ENCODE data around the gene ALLC.
"Not testable (repeated sequence)": the region's sequence is repeated elsewhere in the genome, so short reads cannot be mapped to it uniquely, and the experiment has no call there.

ALLC gene

DNA sequence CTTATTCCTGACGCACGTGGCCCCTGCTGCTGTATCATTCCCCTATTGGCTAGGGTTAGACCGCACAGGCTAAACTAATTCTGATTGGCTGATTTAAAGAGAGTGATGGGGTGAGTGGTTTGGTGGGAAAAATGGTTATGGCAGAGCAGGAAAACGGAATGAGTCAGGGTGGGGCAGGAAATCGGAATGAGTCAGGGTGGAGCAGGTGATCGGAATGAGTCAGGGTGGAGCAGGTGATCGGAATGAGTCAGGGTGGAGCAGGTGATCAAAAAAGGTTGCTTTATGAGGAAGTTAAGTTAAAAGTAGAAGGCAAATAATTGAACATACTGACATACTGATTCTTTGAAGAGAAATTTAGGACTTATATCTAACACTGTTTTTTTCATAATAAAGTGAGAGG, 2.6 kb downstream of the ALLC start:
- not testable (repeated sequence) for H3K9me3 Mint-ChIP-seq; H3K4me1 Mint-ChIP-seq (ENCODE audit: low read depth in 2 of 2); H3K4me3 Mint-ChIP-seq; DNase-seq; ATAC-seq (replicated peaks); H3K36me3 Mint-ChIP-seq (ENCODE audit: insufficient read depth); H3K27ac Mint-ChIP-seq
- H3K27me3 Mint-ChIP-seq: peaks cover 0 to 12% of the 10 kb centered on the region in 2 donors

DNA sequence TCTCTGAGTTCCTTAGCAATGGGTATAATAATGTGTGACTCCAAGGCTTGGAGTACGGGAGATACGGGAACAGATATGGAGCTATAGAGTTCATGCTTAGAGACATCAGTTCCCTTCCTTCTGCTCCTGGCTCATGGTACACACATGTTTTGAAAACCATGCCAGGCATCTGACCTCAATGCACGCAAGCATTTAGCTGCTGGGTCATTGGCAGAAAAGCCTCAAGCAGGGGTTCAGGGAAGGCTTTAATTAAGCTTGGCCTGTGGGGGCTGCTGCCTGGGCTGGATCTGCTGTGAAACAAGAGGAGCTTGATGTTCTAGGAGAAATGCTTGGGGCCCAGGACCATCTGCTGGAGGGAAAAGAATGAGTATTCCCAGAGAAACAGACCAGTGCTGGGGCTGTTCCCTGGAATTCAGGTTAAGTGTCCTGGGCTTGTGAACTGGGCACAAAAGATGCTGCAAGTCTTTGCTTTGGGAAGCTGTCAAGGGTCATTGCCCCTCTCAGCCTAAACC, 3.2 kb downstream of the ALLC start:
- H3K9me3 Mint-ChIP-seq: no peaks in the 10 kb centered on the region
- H3K27me3 Mint-ChIP-seq: peaks cover 0 to 18% of the 10 kb centered on the region in 2 donors
- no peak overlapping the region for H3K27ac Mint-ChIP-seq
- DNase-seq: no peak
- ATAC-seq (replicated peaks): no peak
- no peaks in the 10 kb centered on the region for H3K36me3 Mint-ChIP-seq (ENCODE audit: insufficient read depth)
- H3K4me1 Mint-ChIP-seq (ENCODE audit: low read depth in 2 of 2): peaks cover 6 to 7% of the 10 kb centered on the region in 2 donors
- H3K4me3 Mint-ChIP-seq: no peak overlapping the region

DNA sequence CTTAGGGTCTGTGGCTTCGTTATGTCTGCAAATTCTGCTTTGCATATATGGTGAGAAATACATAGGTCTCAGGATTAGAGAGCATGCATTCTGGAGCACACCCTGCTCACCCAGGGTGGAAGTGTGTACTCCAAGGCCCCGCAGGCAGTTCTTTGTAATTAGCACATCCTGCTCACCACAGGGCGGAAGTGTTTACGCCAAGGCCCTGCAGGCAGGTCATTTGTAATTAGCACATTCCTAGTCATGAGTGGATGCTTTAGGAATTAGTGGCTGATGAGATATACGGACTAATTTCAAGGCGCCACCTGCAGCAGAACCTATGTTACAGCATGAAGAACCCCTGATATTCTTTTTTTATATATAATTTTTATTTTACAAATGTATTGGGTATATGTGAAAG, 4.2 kb downstream of the ALLC start:
- no peak for DNase-seq
- Mint-ChIP-seq H3K4me3 (no peak overlapping the region), H3K9me3 (no peaks in the 10 kb centered on the region), H3K4me1 (ENCODE audit: low read depth in 2 of 2) (peaks cover 6 to 7% of the 10 kb centered on the region in 2 donors), H3K27ac (no peak overlapping the region), H3K36me3 (ENCODE audit: insufficient read depth) (no peaks in the 10 kb centered on the region), H3K27me3 (peaks cover 0 to 27% of the 10 kb centered on the region in 2 donors)
- ATAC-seq (replicated peaks): no peak

DNA sequence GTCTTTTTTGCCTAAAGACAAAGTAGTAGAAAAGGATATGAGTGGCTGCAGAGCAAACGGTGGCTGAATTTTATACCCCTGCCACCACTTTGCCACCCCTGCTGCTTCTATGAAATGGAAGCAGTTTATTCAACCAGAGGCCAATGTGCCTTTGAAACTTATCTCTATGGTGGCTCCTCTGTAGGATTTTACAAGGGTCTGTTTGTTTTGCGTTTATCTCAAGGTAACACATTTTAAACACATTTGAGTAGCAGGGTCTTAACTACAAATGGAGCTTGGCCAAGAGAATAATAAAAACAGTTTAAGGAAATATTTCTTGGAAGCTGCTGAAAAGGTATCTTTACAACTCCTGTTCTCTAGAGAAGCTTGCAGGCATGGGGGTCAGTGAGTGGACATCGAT, 6.1 kb downstream of the ALLC start:
- Mint-ChIP-seq H3K27ac (no peak overlapping the region), H3K4me1 (ENCODE audit: low read depth in 2 of 2) (peaks cover 6 to 7% of the 10 kb centered on the region in 2 donors), H3K4me3 (no peak overlapping the region), H3K9me3 (no peaks in the 10 kb centered on the region), H3K27me3 (peaks cover 0 to 39% of the 10 kb centered on the region in 2 donors), H3K36me3 (ENCODE audit: insufficient read depth) (no peaks in the 10 kb centered on the region)
- DNase-seq: no peak
- ATAC-seq (replicated peaks): no peak

DNA sequence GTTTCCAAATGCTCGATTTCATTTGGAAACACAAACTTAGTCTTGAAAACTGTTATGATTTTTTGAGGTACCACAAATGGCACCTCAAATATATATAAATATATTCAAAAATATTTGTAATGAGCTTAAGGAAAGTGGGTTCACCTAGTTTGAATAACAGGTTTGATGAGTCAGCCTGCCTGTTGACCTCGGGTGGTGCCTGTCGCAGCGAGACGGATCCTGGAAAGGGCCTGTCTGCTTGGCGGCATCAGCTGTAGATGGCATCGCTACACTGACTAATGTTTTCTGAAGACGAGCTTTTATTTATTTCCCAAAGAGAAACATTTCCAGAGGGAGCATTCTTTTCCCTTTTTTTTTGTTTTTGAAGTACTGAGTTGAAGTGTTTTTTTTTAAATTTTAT, 6.9 kb downstream of the ALLC start:
- no peaks in the 10 kb centered on the region for H3K36me3 Mint-ChIP-seq (ENCODE audit: insufficient read depth)

DNA sequence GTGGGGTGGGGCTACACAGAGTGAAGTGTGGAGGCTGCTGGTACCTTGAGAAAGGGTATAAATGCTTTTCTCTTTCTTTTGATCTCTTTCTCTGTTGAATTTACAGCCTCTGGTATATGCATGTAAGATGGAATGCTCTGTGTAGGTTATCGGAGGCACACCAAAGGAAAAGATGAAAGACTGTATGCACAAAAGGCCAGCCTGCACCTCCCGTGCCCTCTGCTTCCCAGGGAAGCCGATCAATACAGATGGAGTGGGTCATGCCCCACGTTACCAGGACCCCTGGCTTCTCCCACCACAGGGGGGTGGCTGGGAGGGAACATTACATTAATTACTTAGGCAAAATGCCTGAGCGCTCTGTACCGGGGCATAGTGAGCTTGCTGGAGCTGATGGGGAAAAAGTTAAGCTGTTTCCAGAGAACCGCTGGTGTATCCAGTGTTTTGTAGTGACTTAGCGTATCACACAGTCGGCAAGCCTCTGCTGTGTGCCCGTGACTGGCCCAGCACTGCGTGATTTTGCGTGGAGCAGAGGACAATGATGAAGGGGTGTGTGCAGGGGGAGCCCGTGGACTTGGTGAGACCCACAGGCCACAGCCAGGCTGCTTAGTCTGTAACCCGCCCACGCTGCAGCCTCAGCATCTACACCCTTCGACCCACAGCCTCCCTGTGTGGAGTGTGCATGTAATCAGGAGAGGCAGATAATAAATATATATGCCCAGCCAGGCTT, 8.0 kb downstream of the ALLC start:
- Mint-ChIP-seq H3K4me1 (ENCODE audit: low read depth in 2 of 2) (no peaks in the 10 kb centered on the region), H3K27ac (no peak overlapping the region), H3K36me3 (ENCODE audit: insufficient read depth) (no peaks in the 10 kb centered on the region), H3K4me3 (no peak overlapping the region), H3K27me3 (peaks cover 7 to 49% of the 10 kb centered on the region in 2 donors), H3K9me3 (no peaks in the 10 kb centered on the region)
- no peak for DNase-seq
- ATAC-seq (replicated peaks): no peak

More for the DNA sequence above, 6.9 kb downstream of the ALLC start:
- H3K4me3 Mint-ChIP-seq: no peak overlapping the region
- ATAC-seq (replicated peaks): no peak
- H3K27me3 Mint-ChIP-seq: peaks cover 6 to 47% of the 10 kb centered on the region in 2 donors
- peaks cover 3% of the 10 kb centered on the region in 2 donors for H3K4me1 Mint-ChIP-seq (ENCODE audit: low read depth in 2 of 2)
- H3K27ac Mint-ChIP-seq: no peak overlapping the region
- no peak for DNase-seq
- H3K9me3 Mint-ChIP-seq: no peaks in the 10 kb centered on the region

DNA sequence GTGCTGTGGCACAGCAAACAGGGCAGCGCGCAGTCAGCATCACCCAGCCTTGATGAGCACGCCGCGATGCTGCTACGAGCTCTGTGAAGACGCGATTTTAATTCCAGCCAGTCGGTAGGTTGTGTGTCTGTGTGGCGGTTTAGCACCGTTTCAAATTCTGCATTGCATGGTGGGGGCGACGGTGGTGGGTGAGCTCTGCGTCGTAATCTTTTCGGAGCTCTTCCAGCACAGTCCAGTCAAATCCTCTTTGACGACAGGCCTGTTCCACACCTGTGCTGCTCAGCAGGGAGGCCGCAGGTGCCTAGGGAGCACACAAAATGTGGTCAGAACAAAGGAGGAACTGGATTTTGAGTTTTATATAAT, 8.6 kb downstream of the ALLC start:
- no peaks in the 10 kb centered on the region for H3K9me3 Mint-ChIP-seq
- no peak overlapping the region for H3K27ac Mint-ChIP-seq
- H3K27me3 Mint-ChIP-seq: peaks cover 7 to 49% of the 10 kb centered on the region in 2 donors
- H3K36me3 Mint-ChIP-seq (ENCODE audit: insufficient read depth): no peaks in the 10 kb centered on the region
- no peak overlapping the region for H3K4me3 Mint-ChIP-seq
- H3K4me1 Mint-ChIP-seq (ENCODE audit: low read depth in 2 of 2): no peaks in the 10 kb centered on the region
- DNase-seq (no peak), ATAC-seq (replicated peaks) (no peak)

DNA sequence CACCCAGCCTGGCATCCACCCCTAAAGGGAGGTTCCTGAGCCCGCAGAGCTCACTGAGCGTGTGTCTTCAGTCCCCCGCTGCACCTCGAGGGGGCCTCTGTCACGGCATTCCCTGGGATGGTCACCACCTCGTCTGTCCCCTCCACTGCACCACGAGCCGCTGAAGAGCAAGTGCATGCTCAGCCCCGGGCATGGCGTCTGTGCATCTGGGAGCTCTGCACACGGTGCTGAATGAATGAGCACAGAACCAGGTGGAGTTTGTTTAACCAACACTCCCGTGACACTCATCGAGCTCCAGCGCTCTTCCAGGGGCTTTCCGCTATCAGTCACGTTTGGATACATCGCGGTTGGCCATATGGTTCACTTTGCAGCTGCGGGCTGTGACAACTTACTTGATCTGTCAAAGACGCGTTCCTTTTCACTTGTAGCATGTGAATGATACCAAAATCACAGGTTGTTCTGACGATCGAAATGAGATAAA, 9.2 kb downstream of the ALLC start:
- no peak for ATAC-seq (replicated peaks)
- Mint-ChIP-seq H3K4me1 (ENCODE audit: low read depth in 2 of 2) (no peaks in the 10 kb centered on the region), H3K9me3 (no peaks in the 10 kb centered on the region), H3K27ac (no peak overlapping the region), H3K36me3 (ENCODE audit: insufficient read depth) (no peaks in the 10 kb centered on the region), H3K27me3 (peaks cover 7 to 49% of the 10 kb centered on the region in 2 donors), H3K4me3 (no peak overlapping the region)
- DNase-seq: no peak

DNA sequence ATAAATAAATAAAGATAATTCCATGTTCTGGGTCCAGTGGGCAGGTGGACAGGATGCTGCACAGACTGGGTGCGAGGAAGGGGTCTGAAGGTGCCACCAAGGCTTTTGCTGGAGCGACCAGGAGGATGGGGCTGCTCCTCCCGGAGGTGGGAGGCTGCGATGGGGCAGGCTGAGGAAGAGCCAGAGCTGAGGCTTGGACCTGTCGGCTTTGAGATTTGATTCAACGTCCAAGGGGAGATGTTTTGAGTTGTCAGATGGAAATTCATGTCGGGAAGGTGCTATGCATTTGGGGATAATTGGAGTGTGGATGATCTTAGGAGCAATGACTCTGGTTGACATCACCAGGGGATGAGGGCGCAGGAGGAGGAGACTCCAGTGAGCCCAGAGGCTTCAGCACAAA, 11.7 kb downstream of the ALLC start:
- peaks cover 16 to 67% of the 10 kb centered on the region in 2 donors for H3K27me3 Mint-ChIP-seq
- H3K4me1 Mint-ChIP-seq (ENCODE audit: low read depth in 2 of 2): no peaks in the 10 kb centered on the region
- ATAC-seq (replicated peaks) (no peak), DNase-seq (no peak)
- no peak overlapping the region for H3K4me3 Mint-ChIP-seq
- H3K36me3 Mint-ChIP-seq (ENCODE audit: insufficient read depth): no peaks in the 10 kb centered on the region
- no peak overlapping the region for H3K27ac Mint-ChIP-seq
- no peaks in the 10 kb centered on the region for H3K9me3 Mint-ChIP-seq

DNA sequence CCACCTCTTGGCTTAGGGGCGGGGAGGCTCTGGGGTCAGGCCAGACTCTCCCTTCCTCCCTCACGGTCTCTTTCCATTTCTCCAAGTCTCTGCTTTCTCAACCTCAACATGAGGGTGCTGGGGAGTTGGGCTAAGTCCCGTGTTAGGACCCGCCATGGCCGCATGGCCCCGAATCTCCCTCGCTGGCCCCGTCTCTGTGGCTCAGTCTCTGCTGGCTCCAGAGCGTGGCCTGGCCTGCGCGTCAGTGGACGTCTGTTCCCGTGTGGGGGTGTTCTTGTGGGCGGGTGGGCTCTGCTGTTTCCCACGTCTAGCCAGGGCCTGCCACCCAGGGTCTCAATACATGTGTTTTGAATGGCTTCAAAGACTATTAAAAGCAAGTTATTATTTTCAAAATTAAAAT, 12.4 kb downstream of the ALLC start:
- H3K27me3 Mint-ChIP-seq: peaks cover 16 to 67% of the 10 kb centered on the region in 2 donors
- H3K27ac Mint-ChIP-seq: no peak overlapping the region

DNA sequence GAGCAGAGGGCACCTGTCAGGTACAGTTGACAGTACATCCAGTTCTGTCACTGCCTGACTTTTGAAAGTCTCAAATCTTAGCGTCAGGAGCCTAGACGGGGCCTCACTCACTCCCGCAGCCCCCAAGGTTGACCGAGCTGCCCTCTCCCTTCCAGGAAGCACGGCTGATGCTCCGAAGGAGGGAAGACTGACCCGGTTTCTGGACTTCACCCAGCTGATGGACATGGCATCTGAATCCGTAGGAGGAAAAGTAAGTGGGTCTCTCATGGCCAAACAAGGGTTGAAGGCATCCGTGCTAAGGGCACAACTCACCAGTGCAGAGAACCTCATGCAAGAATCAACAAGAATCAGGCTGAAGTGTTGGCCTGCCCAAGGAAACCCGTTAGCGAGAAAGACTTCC, 12.9 kb downstream of the ALLC start:
- no peaks in the 10 kb centered on the region for H3K36me3 Mint-ChIP-seq (ENCODE audit: insufficient read depth)
- DNase-seq (no peak), ATAC-seq (replicated peaks) (no peak)
- no peaks in the 10 kb centered on the region for H3K9me3 Mint-ChIP-seq
- H3K4me3 Mint-ChIP-seq: no peak overlapping the region
- H3K4me1 Mint-ChIP-seq (ENCODE audit: low read depth in 2 of 2): no peaks in the 10 kb centered on the region
- peaks cover 16 to 61% of the 10 kb centered on the region in 2 donors for H3K27me3 Mint-ChIP-seq
- no peak overlapping the region for H3K27ac Mint-ChIP-seq

More for the DNA sequence above, 12.4 kb downstream of the ALLC start:
- ATAC-seq (replicated peaks) (no peak), DNase-seq (no peak)
- no peaks in the 10 kb centered on the region for H3K9me3 Mint-ChIP-seq
- H3K36me3 Mint-ChIP-seq (ENCODE audit: insufficient read depth): no peaks in the 10 kb centered on the region
- H3K4me3 Mint-ChIP-seq: no peak overlapping the region
- H3K4me1 Mint-ChIP-seq (ENCODE audit: low read depth in 2 of 2): no peaks in the 10 kb centered on the region

DNA sequence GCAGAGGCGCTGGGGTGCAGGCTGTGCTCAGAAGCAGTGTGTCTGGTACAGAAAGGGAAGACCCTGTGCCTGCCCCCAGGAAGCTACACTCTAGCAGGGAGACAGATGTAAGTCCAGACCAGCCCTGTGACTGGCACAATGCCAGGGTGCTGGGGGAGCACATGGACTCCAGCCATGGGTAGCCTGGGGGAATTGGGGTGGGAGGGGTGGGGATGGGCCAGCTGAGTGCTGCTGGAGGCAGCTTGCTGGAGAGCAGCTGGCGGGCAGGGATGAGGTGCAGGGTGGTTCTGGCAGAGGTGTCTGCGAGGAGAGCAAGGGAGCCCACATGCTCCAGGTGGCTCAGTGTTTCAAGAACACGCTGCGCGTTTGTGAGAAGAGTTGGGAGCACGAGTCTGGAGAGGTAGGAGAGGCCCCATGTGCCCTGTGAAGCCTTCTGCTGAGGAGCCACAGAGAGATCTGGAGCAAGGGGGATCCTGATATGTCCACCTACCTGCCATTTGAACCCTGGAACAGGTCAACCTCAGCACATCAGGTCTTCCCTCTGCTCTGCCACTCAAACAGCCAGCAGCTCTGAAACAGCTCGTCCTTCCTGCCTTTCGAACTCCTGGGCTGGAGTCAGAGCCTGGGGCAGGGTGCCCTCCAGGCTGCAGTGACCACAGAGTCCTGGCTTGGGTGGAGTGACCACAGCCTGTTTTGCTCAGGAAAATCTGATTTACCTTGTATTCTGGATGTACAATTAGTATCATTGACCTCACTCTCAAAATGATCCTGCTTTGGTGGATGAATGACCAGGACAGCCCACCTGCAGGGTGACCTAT, 15.1 kb downstream of the ALLC start:
- Mint-ChIP-seq H3K36me3 (ENCODE audit: insufficient read depth) (no peaks in the 10 kb centered on the region), H3K27me3 (peaks cover 16 to 56% of the 10 kb centered on the region in 2 donors), H3K4me3 (no peak overlapping the region), H3K9me3 (no peaks in the 10 kb centered on the region), H3K27ac (no peak overlapping the region), H3K4me1 (ENCODE audit: low read depth in 2 of 2) (no peaks in the 10 kb centered on the region)
- DNase-seq: no peak
- no peak for ATAC-seq (replicated peaks)

DNA sequence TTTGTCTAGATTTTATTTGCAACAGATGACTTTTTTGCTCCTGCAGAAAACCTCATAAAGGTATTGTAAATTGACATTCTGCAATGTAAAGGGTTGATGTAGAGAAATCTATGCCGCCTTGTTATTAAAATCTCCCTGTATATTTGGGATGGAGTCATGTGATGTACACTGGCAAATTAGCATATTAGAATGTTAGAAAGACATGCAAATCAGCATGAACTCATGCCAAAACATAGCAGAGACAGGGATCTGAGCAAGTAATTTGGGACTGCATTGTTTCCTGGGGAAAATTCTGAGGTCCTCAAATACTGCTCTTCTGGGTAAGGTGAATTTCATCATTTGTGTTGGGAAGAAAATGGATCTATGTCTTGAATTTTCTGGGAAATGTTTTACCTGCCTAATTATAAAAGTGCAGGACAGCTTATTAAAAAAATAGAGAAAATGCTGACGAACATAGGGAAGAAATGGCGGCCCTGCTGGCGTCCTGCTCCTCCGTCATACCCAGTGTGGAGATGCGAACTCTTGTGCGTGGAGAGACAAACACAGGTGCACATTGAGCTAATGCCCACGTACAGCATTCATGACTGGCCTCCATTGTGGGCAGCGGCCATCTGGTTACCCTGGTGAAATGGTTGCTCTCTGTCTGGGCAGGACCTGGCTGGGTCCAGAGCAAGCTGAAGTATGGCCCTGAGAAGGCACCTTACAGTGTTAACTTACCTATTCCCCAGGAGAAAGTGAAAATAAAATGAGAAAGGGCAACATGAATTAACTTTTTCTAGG, 16.3 kb downstream of the ALLC start:
- DNase-seq (no peak), ATAC-seq (replicated peaks) (no peak)
- no peaks in the 10 kb centered on the region for H3K4me1 Mint-ChIP-seq (ENCODE audit: low read depth in 2 of 2)
- H3K27me3 Mint-ChIP-seq: peaks cover 16 to 55% of the 10 kb centered on the region in 2 donors
- H3K4me3 Mint-ChIP-seq: no peak overlapping the region
- no peaks in the 10 kb centered on the region for H3K9me3 Mint-ChIP-seq
- H3K36me3 Mint-ChIP-seq (ENCODE audit: insufficient read depth): no peaks in the 10 kb centered on the region
- H3K27ac Mint-ChIP-seq: no peak overlapping the region

Measured in effector memory CD8-positive, alpha-beta T cell (primary cell).